ENCODE results near the gene C16orf78. TPM values are rescaled to one million over a fixed set of nuclear protein-coding genes. Genes with fewer than 3 reads are reported as not detected.

C16orf78 gene
- not detected in 2 replicates for total RNA-seq

- H3K4me3 ChIP-seq (ENCODE audit: low read depth, low read length) = no peak within 1 kb of the TSS
- no peak for DNase-seq (ENCODE audit: low read depth)
- no peak for TF ChIP-seq CTCF (IDR thresholded peaks at IDR 0.05; ENCODE audit: insufficient read depth, low read depth, low read length)
Measured at GRCh38 chr16:49373504-49373903, at the start of gene C16orf78. Gene C16orf78, plus strand, starts transcription at chr16:49373804. Its CDS starts 136 bp downstream, at chr16:49373940.

GRCh38 chr16:49324703-49325102, 48.9 kb upstream of the C16orf78 start:
- TF ChIP-seq CTCF (IDR thresholded peaks at IDR 0.05; ENCODE audit: insufficient read depth, low read depth, low read length) = no peak
- no peak overlapping the region for H3K4me3 ChIP-seq (ENCODE audit: low read depth, low read length)
- no peak for DNase-seq (ENCODE audit: low read depth)

GRCh38 chr16:49327466-49327865, 46.1 kb upstream of the C16orf78 start:
- DNase-seq (ENCODE audit: low read depth) = no peak
- no peak for TF ChIP-seq CTCF (IDR thresholded peaks at IDR 0.05; ENCODE audit: insufficient read depth, low read depth, low read length)
- H3K4me3 ChIP-seq (ENCODE audit: low read depth, low read length) = no peak overlapping the region

GRCh38 chr16:49328325-49328724, 45.3 kb upstream of the C16orf78 start:
- no peak for DNase-seq (ENCODE audit: low read depth)
- TF ChIP-seq CTCF (IDR thresholded peaks at IDR 0.05; ENCODE audit: insufficient read depth, low read depth, low read length) = no peak
- no peak overlapping the region for H3K4me3 ChIP-seq (ENCODE audit: low read depth, low read length)

- no peak for DNase-seq (ENCODE audit: low read depth)
- no peak for TF ChIP-seq CTCF (IDR thresholded peaks at IDR 0.05; ENCODE audit: insufficient read depth, low read depth, low read length)
- no peak overlapping the region for H3K4me3 ChIP-seq (ENCODE audit: low read depth, low read length)
Measured at GRCh38 chr16:49330562-49331201, 42.9 kb upstream of the C16orf78 start.

GRCh38 chr16:49332589-49333258, 40.9 kb upstream of the C16orf78 start:
- H3K4me3 ChIP-seq (ENCODE audit: low read depth, low read length) = no peak overlapping the region
- no peak for TF ChIP-seq CTCF (IDR thresholded peaks at IDR 0.05; ENCODE audit: insufficient read depth, low read depth, low read length)
- no peak for DNase-seq (ENCODE audit: low read depth)

All from fibroblast of villous mesenchyme (primary cell).